Activated CD8-positive, alpha-beta T cell treated with anti-CD3 and anti-CD28 coated beads, Interleukin-2, amount 10 ng/mL, durations not matched to agents 7 days and 5 days (primary cell): ENCODE results near the gene TLX2. TPM values are rescaled to one million over a fixed set of nuclear protein-coding genes. Genes with fewer than 3 reads are reported as not detected.
A peak's percentile ranks its signal among the peaks of the same experiment; 100 is the strongest.
"Not testable (repeated sequence)": the region's sequence is repeated elsewhere in the genome, so short reads cannot be mapped to it uniquely, and the experiment has no call there.

ENCODE experiments used
- ATAC-seq: fragments of 150-1000 bp; cut with Tn5 transposase; one replicate; pipeline ENCODE4 v1.10.0; 2021; ENCODE audit warnings: moderate library complexity
- CTCF ChIA-PET: fragments of 350-600 bp; sonication (Branson Sonifier 250); formaldehyde crosslinking; loops from one replicate; lab custom pipeline; 2021; ENCODE audit warnings: antibody characterized with exemption; lab: Charles Lee
- POLR2A ChIA-PET: fragments of 350-600 bp; sonication (Branson Sonifier 250); formaldehyde crosslinking; loops from one replicate; lab custom pipeline; 2021; ENCODE audit warnings: antibody characterized with exemption; lab: Charles Lee
- DNase-seq: peaks from one replicate; pipeline ENCODE4 v3.0.0-alpha.2; 2020
- H3K27ac Mint-ChIP-seq: one replicate; pipeline ENCODE4 v1.8.0; 2021; ENCODE audit warnings: mild to moderate bottlenecking, mixed read lengths
- H3K27me3 Mint-ChIP-seq: one replicate; pipeline ENCODE4 v1.8.0; 2021; ENCODE audit warnings: low read depth, mixed read lengths
- H3K36me3 Mint-ChIP-seq: one replicate; pipeline ENCODE4 v1.8.0; 2021; ENCODE audit warnings: low read depth, mixed read lengths
- H3K4me1 Mint-ChIP-seq: one replicate; pipeline ENCODE4 v1.8.0; 2021; ENCODE audit warnings: low read depth, mixed read lengths
- H3K4me3 Mint-ChIP-seq: one replicate; pipeline ENCODE4 v1.8.0; 2021; ENCODE audit warnings: mild to moderate bottlenecking, mixed read lengths
- H3K9me3 Mint-ChIP-seq: one replicate; pipeline ENCODE4 v1.8.0; 2022; ENCODE audit warnings: mixed read lengths; ENCODE audit not compliant: insufficient read depth
- total RNA-seq, 2 experiments: library from RNA; stranded (reverse); gene quantifications; one replicate each; pipeline ENCODE4 v1.2.3, GENCODE V29; 2021

Gene TLX2
- total RNA-seq: under 1 TPM; 0.34 to 0.44 TPM

DNA sequence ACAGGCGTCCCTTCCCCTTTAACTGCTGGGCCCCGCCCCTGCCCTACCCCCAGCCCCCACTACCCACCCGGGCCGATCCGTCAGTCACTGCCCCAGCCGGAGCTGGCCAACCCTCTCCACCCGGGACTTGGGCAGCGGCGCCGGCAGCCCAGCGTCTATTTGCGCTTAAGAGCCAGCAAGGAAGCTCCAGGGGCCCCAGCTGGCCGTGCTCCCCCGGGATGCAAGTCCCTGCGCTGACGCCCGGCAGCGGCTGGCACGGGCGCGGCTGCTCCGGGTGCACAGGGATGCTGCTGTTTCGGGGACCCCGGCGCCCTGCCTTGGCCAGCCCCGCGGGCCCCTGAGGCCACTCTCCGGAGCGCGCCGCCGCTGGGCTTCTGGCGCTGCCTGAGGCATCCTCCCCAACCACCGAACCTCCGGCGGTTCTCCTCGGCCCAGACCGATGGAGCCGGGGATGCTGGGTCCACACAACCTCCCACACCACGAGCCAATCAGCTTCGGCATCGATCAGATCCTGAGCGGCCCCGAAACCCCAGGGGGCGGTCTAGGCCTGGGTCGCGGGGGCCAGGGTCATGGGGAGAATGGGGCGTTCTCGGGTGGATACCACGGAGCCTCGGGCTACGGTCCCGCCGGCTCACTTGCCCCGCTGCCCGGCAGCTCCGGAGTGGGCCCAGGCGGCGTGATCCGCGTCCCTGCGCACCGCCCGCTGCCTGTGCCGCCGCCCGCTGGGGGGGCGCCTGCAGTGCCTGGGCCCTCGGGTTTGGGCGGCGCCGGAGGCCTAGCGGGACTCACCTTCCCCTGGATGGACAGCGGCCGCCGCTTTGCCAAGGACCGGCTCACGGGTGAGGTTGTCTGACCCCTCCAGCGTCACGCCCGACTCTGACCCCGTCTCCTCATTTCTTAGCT is at the start of gene TLX2:
Gene TLX2, plus strand, starts transcription at position 83 of the 903 bp plus-strand sequence. Its CDS starts 357 bp downstream, at position 440.
- Mint-ChIP-seq H3K4me3 (peak within 1 kb of the TSS; percentile 70), H3K4me1 (peaks cover 28% of the 10 kb centered on the region), H3K36me3 (peaks cover 6% of the 10 kb centered on the region), H3K27ac (no peak within 1 kb of the TSS), H3K9me3 (no peaks in the 10 kb centered on the region), H3K27me3 (peaks cover 76% of the 10 kb centered on the region)
- ChIA-PET CTCF (no interaction called here), POLR2A (interaction anchor here (0.7 to 2.1 kb wide), 4 partner anchors 8 to 65 kb away, joined by 3 to 6 read pairs (median 4); partner anchors contain the start of genes DQX1 and PCGF1)
- peak; percentile 28 for ATAC-seq
- DNase-seq: no peak

DNA sequence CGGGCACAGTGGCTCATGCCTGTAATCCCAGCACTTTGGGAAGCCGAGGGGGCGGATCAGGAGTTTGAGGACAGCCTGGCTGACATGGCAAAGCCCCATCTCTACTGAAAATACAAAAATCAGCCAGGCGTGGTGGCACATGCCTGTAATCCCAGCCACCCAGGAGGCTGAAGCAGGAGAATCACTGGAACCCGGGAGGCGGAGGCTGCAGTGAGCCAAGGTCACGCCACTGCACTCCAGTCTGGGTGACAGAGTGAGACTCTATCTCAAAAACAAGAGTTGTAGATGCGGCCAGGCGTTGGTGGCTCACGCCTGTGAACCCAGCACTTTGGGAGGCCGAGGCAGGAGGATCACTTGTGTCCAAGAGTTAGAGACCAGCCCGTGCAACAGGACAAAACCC is 43.5 kb upstream of the TLX2 start:
- Mint-ChIP-seq H3K36me3 (peaks cover 39% of the 10 kb centered on the region), H3K27ac (peak overlapping the region; percentile 67), H3K4me3 (peak overlapping the region; percentile 51), H3K4me1 (peaks cover 37% of the 10 kb centered on the region)
- ChIA-PET POLR2A (interaction anchor here (0.6 to 2.9 kb wide), 5 partner anchors 12 to 61 kb away, joined by 3 to 28 read pairs (median 5); partner anchors contain the start of genes INO80B and WBP1), CTCF (interaction anchor here (0.8 to 3.0 kb wide), 3 partner anchors 11 to 61 kb away, joined by 3 to 26 read pairs (median 4); partner anchors contain the start of genes CCDC142 and TTC31)
- H3K9me3 Mint-ChIP-seq, DNase-seq, ATAC-seq, H3K27me3 Mint-ChIP-seq: not testable (repeated sequence)

DNA sequence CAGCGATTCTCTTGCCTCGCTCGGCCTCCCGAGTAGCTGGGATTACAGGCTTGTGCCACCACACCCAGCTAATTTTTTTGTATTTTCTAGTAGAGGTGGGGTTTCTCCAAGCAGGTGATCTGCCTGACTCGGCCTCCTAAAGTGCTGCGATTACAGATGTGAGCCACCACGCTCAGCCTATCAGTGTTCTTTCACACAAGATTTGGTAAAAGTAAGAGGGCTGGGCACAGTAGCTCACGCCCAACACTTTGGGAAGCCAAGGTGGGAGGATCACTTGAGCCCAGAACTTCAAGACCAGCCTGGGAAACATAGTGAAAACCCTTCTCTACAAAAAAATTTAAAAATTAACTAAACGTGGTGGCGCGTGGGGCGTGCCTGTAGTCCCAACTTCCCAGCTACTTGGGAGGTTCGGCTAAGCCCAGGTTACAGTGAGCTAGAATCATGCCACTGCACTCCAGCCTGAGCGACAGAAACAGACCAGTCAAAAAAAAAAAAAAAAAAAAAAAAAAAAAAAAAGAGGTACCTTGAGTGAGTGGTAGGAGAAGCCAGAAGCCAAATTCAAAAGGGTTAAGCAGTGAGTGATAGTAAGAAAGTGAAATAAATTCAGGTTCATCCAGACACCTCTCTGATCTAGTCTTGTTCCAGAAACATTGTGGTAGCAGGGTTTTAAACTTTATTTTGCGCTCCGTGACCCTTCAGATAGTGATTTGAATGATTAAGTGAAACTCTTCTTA is 42.8 kb upstream of the TLX2 start:
- ATAC-seq (peak; percentile 1), DNase-seq (no peak)
- H3K4me3 Mint-ChIP-seq: peak overlapping the region; percentile 98
- H3K9me3 Mint-ChIP-seq: no peaks in the 10 kb centered on the region
- ChIA-PET POLR2A (interaction anchor here (0.6 to 2.9 kb wide), 9 partner anchors 9 to 293 kb away, joined by 3 to 39 read pairs (median 4); partner anchors contain the start of genes CCDC142, DOK1, INO80B and LOXL3), CTCF (interaction anchor here (0.8 to 3.0 kb wide), 6 partner anchors 11 to 137 kb away, joined by 3 to 26 read pairs (median 4); partner anchors contain the start of genes CCDC142 and TTC31)
- no peaks in the 10 kb centered on the region for H3K27me3 Mint-ChIP-seq
- peaks cover 34% of the 10 kb centered on the region for H3K4me1 Mint-ChIP-seq
- peak overlapping the region; percentile 99 for H3K27ac Mint-ChIP-seq
- peaks cover 42% of the 10 kb centered on the region for H3K36me3 Mint-ChIP-seq

DNA sequence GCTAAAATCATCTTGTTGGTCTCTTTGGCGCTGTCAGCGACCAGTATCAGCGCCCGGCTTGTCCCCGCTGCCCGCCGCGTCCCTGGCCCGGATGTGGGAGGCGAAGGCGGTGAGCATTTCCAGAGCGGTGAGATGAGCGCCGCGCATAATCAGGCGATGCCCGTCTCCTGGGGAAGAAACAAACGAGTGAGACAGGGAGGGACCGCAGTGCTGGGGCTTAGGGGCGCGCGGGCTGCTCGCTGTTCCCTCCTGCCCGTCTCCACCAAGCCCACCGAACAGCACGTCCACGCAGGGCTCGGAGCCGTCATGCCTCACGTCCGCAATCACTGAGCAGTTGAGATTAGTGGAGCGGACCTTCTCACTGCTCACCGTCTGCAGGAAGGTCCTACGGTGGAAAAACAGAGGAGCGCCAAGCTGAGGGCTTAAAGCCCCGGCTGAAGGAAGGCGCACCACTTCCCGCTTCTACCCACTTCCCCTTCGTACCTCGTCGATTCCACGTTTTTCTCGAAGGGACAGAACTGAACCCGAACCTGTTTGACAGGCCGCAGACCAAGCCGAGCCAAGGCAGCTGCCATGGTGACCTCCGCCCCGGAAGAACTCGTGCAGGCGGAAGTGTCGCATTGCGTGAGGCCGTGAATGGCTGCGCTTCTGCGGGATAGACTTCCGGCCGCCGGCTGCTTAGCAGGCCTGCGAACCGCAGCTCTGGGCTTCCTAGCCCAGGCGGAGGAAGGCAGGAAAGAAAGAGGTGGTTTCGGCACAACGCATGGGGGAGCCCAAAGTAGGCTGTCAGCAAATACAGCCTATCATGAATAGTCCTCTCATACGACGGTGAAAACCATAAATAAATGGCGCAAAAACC is 41.9 kb upstream of the TLX2 start, which contains the start of gene MRPL53:
Gene MRPL53, minus strand, starts transcription at position 595 of the 859 bp plus-strand sequence. Its CDS starts 20 bp downstream, at position 575.
- Mint-ChIP-seq H3K36me3 (peaks cover 46% of the 10 kb centered on the region), H3K4me1 (peaks cover 33% of the 10 kb centered on the region), H3K27ac (peak within 1 kb of the TSS; percentile 99), H3K4me3 (peak within 1 kb of the TSS; percentile 98), H3K27me3 (no peaks in the 10 kb centered on the region), H3K9me3 (no peaks in the 10 kb centered on the region)
- ATAC-seq (peak; percentile 95), DNase-seq (peak; percentile 97)
- ChIA-PET CTCF (interaction anchor here (0.7 to 3.0 kb wide), 13 partner anchors 10 to 223 kb away, joined by 3 to 26 read pairs (median 5); partner anchors contain the start of genes AUP1, CCDC142, HTRA2 and INO80B), POLR2A (interaction anchor here (0.6 to 2.9 kb wide), 14 partner anchors 10 to 294 kb away, joined by 3 to 39 read pairs (median 4); partner anchors contain the start of genes AUP1, CCDC142, DOK1 and HTRA2)

DNA sequence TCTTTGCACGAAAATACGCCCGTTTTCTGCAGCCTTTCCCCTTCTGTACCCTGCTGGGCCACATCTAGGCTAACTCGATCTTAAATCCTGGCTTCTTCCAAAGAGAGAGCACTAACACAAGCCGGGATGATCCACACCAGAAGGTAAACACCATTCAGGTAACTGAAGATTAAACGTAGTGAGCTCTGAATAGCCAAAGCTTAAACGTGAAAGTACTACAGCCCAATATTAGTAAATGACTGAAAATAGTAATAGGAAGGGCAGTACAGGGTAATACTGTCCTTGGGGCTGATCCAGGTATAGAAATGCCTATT is 41.3 kb upstream of the TLX2 start:
- ATAC-seq: no peak
- no peaks in the 10 kb centered on the region for H3K9me3 Mint-ChIP-seq
- ChIA-PET CTCF (interaction anchor here (0.7 to 3.0 kb wide), 13 partner anchors 9 to 223 kb away, joined by 3 to 26 read pairs (median 5); partner anchors contain the start of genes AUP1, CCDC142, HTRA2 and INO80B), POLR2A (interaction anchor here (0.6 to 2.9 kb wide), 14 partner anchors 9 to 294 kb away, joined by 3 to 39 read pairs (median 4); partner anchors contain the start of genes AUP1, CCDC142, DOK1 and HTRA2)
- no peaks in the 10 kb centered on the region for H3K27me3 Mint-ChIP-seq
- no peak for DNase-seq
- peaks cover 50% of the 10 kb centered on the region for H3K36me3 Mint-ChIP-seq
- H3K27ac Mint-ChIP-seq: peak overlapping the region; percentile 99
- peaks cover 36% of the 10 kb centered on the region for H3K4me1 Mint-ChIP-seq
- peak overlapping the region; percentile 98 for H3K4me3 Mint-ChIP-seq

DNA sequence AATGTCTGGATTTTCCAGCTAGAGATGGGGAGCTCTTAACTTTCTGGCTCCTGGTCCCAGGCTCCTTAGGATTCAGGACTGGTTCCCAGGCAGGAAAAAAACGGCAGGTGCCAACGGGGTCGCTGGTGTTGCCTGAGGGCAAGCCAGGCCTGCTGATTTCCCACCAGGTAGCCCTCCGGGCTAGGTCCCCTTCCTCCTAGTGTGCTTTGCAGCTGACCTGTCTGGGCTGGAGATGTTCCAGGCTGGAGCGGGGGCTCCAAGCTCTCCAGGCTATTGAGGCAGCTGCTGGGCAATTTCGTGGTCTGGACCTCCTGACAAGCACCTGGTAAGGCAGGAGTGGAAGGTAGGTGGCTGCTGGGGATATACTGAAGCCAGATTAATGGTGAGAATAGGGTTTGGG is 39.8 kb upstream of the TLX2 start:
- H3K27ac Mint-ChIP-seq: no peak overlapping the region

DNA sequence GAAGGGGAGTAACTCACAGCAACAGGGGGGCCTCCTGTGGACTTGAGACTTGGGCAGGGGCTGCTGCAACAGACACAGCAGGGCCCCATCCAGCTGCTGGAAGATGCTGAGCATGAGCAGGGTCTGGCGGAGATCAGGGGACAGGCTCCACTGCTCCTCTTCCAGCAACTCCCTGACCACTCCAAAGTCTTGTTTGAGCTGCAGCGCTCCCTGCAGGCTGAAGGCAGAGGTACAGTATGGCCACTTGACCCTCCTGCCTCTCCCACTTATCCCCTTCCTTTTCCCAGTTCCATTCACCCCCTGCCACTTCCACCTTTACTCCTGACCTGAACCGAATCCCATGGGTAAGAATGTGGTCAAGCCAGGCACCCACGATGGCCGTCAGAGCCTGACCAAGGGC is 39.4 kb upstream of the TLX2 start:
- ChIA-PET CTCF (interaction anchor here (0.8 to 2.5 kb wide), 7 partner anchors 8 to 225 kb away, joined by 3 to 11 read pairs (median 4); partner anchors contain the start of gene WBP1), POLR2A (interaction anchor here (1.3 to 1.6 kb wide), 2 partner anchors 8 to 17 kb away, joined by 5 to 7 read pairs; partner anchors contain the start of genes CCDC142, TTC31 and WBP1)
- ATAC-seq (no peak), DNase-seq (no peak)
- peaks cover 54% of the 10 kb centered on the region for H3K36me3 Mint-ChIP-seq
- no peak overlapping the region for H3K4me3 Mint-ChIP-seq
- peaks cover 43% of the 10 kb centered on the region for H3K4me1 Mint-ChIP-seq
- no peaks in the 10 kb centered on the region for H3K27me3 Mint-ChIP-seq
- no peaks in the 10 kb centered on the region for H3K9me3 Mint-ChIP-seq
- H3K27ac Mint-ChIP-seq: no peak overlapping the region

More for the DNA sequence above, 39.8 kb upstream of the TLX2 start:
- Mint-ChIP-seq H3K27me3 (no peaks in the 10 kb centered on the region), H3K9me3 (no peaks in the 10 kb centered on the region), H3K4me3 (no peak overlapping the region), H3K36me3 (peaks cover 54% of the 10 kb centered on the region), H3K4me1 (peaks cover 42% of the 10 kb centered on the region)
- ChIA-PET CTCF (interaction anchor here (0.7 to 2.5 kb wide), 7 partner anchors 15 to 225 kb away, joined by 3 to 11 read pairs (median 3); partner anchors contain the start of gene WBP1), POLR2A (interaction anchor here (1.3 to 1.6 kb wide), 2 partner anchors 8 to 16 kb away, joined by 5 to 7 read pairs; partner anchors contain the start of genes CCDC142, TTC31 and WBP1)
- DNase-seq (no peak), ATAC-seq (no peak)

DNA sequence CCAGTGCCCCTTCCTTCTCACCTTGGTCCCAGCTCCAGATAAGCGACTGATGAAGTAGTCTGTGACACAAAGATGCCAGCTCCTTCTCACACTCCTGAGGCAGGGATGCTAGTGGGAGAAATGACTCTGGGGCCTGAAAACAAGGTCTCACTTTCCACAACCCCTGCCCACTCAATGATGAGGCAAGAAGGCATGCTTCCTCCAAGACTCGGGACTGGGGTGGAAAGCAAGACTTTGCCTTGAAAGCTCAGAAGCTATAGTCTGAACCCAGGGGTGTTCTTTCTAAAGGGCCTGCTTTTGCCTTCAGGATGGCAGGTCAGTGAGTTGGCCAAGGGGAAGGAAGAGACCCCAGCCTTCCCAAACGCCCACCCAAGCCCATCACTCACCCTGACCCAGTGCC is 32.8 kb upstream of the TLX2 start:
- H3K9me3 Mint-ChIP-seq: no peaks in the 10 kb centered on the region
- ATAC-seq (no peak), DNase-seq (no peak)
- ChIA-PET CTCF (interaction anchor here (0.7 to 7.0 kb wide), 12 partner anchors 9 to 112 kb away, joined by 3 to 101 read pairs (median 4); partner anchors contain the start of genes AUP1, HTRA2, INO80B and MOGS), POLR2A (interaction anchor here (0.6 to 4.1 kb wide), 11 partner anchors 9 to 356 kb away, joined by 3 to 39 read pairs (median 4); partner anchors contain the start of genes AUP1, DQX1, HTRA2 and INO80B)
- H3K4me3 Mint-ChIP-seq: peak overlapping the region; percentile 100
- H3K27ac Mint-ChIP-seq: peak overlapping the region; percentile 43
- peaks cover 48% of the 10 kb centered on the region for H3K36me3 Mint-ChIP-seq
- H3K4me1 Mint-ChIP-seq: peaks cover 42% of the 10 kb centered on the region
- H3K27me3 Mint-ChIP-seq: no peaks in the 10 kb centered on the region

DNA sequence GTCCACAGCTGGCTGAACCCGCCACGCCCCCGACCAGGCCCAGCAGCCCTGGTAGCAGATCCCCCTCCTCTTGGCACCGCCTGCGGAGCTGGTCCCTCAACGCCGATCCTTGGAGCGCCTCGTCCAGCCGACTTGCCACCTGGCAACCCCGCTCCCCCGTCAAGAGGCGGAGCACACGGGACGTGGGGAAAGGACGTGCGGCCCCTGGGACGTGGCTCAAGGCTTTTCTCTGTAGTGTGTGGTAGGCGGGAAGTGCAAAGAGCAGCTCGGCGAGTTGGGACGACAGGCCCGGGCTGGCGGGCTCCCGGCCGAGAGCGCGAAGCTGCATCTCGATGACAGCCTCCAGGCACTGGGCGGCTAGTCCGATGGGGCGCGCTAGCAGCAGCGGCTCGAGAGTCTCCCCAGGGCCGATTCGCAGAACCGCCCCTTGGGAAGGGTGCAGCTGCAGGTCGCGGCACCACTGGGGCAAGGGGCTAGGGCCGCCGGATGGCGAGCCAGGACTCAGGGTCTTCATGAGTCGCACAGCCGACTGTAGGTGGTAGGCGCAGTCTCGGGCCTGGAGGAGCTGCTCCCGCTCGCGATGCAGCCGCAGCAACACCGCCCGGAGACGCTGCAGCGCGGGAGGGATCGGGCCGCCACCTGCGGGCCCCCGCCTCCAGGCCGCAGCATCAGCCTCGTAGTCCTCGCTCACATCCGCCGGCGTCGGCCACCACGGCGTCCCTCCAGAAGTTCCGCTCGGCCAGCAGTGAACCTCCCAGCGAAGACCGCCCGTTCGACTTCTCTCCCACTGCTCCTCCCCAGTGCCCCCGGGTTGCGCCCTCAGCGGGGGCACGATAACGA is 32.1 kb upstream of the TLX2 start:
- Mint-ChIP-seq H3K4me3 (peak overlapping the region; percentile 100), H3K4me1 (peaks cover 45% of the 10 kb centered on the region)
- DNase-seq: peak; percentile 71

More for the DNA sequence above, 32.1 kb upstream of the TLX2 start:
- no peaks in the 10 kb centered on the region for H3K9me3 Mint-ChIP-seq
- peak; percentile 56 for ATAC-seq
- CTCF ChIA-PET: interaction anchor here (0.7 to 7.0 kb wide), 26 partner anchors 10 to 111 kb away, joined by 3 to 101 read pairs (median 7); partner anchors contain the start of genes AUP1, DQX1, HTRA2 and INO80B
- peak overlapping the region; percentile 100 for H3K27ac Mint-ChIP-seq
- no peaks in the 10 kb centered on the region for H3K27me3 Mint-ChIP-seq
- H3K36me3 Mint-ChIP-seq: peaks cover 48% of the 10 kb centered on the region
- POLR2A ChIA-PET: interaction anchor here (0.6 to 4.1 kb wide), 17 partner anchors 8 to 355 kb away, joined by 3 to 39 read pairs (median 5); partner anchors contain the start of genes AUP1, DQX1, HTRA2 and INO80B
